HCT116 (cell line): ENCODE results near the gene PSMA3. TPM values are rescaled to one million over a fixed set of nuclear protein-coding genes. Genes with fewer than 3 reads are reported as not detected.

Source experiments
- ATAC-seq: fragments of 200-7000 bp; cut with Tn5 transposase; 2 replicates; pipeline ENCODE4 v1.9.1; 2020; ENCODE audit warnings: mild to moderate bottlenecking, moderate library complexity
- BruUV-seq: library from RNA; stranded (reverse); fragments of 400-500 nt; replicated peaks from 2 replicates; lab custom pipeline; 2021; lab: Mats Ljungman, UMichigan
- CTCF ChIA-PET: fragments of 300-600 bp; sonication (Branson Sonifier 250); formaldehyde crosslinking; loops from one replicate; lab custom pipeline; 2021; ENCODE audit warnings: antibody characterized with exemption; lab: Charles Lee
- POLR2A ChIA-PET: fragments of 300-600, 350-600 bp; sonication (Branson Sonifier 250); formaldehyde crosslinking; loops from one replicate; lab custom pipeline; 2021; ENCODE audit warnings: antibody characterized with exemption; lab: Charles Lee
- RAD21 ChIA-PET, 2 experiments: fragments of 300-600 bp; sonication (Branson Sonifier 250); formaldehyde crosslinking; loops; one replicate each; lab custom pipeline; 2023; ENCODE audit warnings: low total read pairs in 2 of 2; ENCODE audit not compliant: uncharacterized antibody in 2 of 2, unreplicated experiment in 2 of 2, low non-redundant PET in 1 of 2; lab: Charles Lee
- DNase-seq: peaks from one replicate; pipeline ENCODE4 v3.0.0-alpha.2; 2010; ENCODE audit warnings: low read depth, low spot score
- H2AFZ ChIP-seq: fragments of 200-600 bp; shearing (Covaris generic), sonication (generic); 2 replicates; pipeline ENCODE4 v1.6.1; 2017; ENCODE audit warnings: low read depth, mixed run types, mixed read lengths, antibody characterized with exemption, low read length; ENCODE audit not compliant: poor library complexity, severe bottlenecking
- H3K27ac ChIP-seq: 2 replicates; pipeline ENCODE4 v1.5.1; 2012; ENCODE audit warnings: low read depth, low read length
- H3K27me3 ChIP-seq: fragments of 200-600 bp; sonication (generic); 2 replicates; pipeline ENCODE4 v1.6.1; 2016; ENCODE audit warnings: mixed run types, low read length, mixed read lengths; ENCODE audit not compliant: insufficient read depth
- H3K36me3 ChIP-seq, 2 experiments: fragments of 200-500 bp in 1 of 2; fragments of 200-600 bp in 1 of 2; sonication (Bioruptor generic) in 1 of 2; sonication (generic) in 1 of 2; 2 replicates each; pipeline versions ENCODE4 v1.5.1 to v1.6.1; 2014 to 2016; ENCODE audit warnings: low read length in 2 of 2, inconsistent platforms in 1 of 2, mixed read lengths in 1 of 2, mixed run types in 1 of 2; ENCODE audit not compliant: insufficient read depth in 2 of 2, control insufficient read depth in 1 of 2
- H3K4me1 ChIP-seq, 2 experiments: fragments of 200-600 bp in 1 of 2; sonication (generic) in 1 of 2; 2 replicates each; pipeline versions ENCODE4 v1.5.1 to v1.6.1; 2012 to 2017; ENCODE audit warnings: low read length in 2 of 2, inconsistent platforms in 1 of 2, mild to moderate bottlenecking in 1 of 2, mixed read lengths in 1 of 2, mixed run types in 1 of 2, moderate library complexity in 1 of 2; ENCODE audit not compliant: insufficient read depth in 2 of 2, control insufficient read depth in 1 of 2
- H3K4me2 ChIP-seq: fragments of 200-600 bp; sonication (generic); 2 replicates; pipeline ENCODE4 v1.6.1; 2017; ENCODE audit warnings: mixed run types, low read length, mixed read lengths
- H3K4me3 ChIP-seq, 2 experiments: fragments of 200-600 bp in 1 of 2; sonication (generic) in 1 of 2; replicated peaks in 1 of 2; 2 replicates each; pipeline ENCODE4 v1.5.1; 2011 to 2016; ENCODE audit warnings: low read length in 2 of 2, control low read depth in 1 of 2, low read depth in 1 of 2, mild to moderate bottlenecking in 1 of 2, mixed read lengths in 1 of 2, mixed run types in 1 of 2
- H3K79me2 ChIP-seq: fragments of 200-600 bp; sonication (generic); 2 replicates; pipeline ENCODE4 v1.6.1; 2017; ENCODE audit warnings: mild to moderate bottlenecking, mixed run types, low read length, moderate library complexity, mixed read lengths; ENCODE audit not compliant: insufficient read depth
- H3K9ac ChIP-seq: fragments of 200-600 bp; sonication (generic); 2 replicates; pipeline ENCODE4 v1.6.1; 2016; ENCODE audit warnings: low read length, mixed read lengths
- H3K9me2 ChIP-seq: fragments of 200-600 bp; sonication (generic), shearing (Covaris generic); 2 replicates; pipeline ENCODE4 v1.6.1; 2017; ENCODE audit warnings: mixed run types, mild to moderate bottlenecking, moderate library complexity; ENCODE audit not compliant: insufficient read depth
- H3K9me3 ChIP-seq, 2 experiments: fragments of 200-500 bp in 1 of 2; fragments of 200-600 bp in 1 of 2; sonication (Bioruptor generic) in 1 of 2; sonication (generic) in 1 of 2; 2 replicates each; pipeline ENCODE4 v1.6.1; 2014 to 2017; ENCODE audit warnings: low read length in 2 of 2, mixed read lengths in 2 of 2, inconsistent platforms in 1 of 2, low read depth in 1 of 2, mild to moderate bottlenecking in 1 of 2, mixed run types in 1 of 2, moderate library complexity in 1 of 2; ENCODE audit not compliant: control insufficient read depth in 1 of 2, insufficient read depth in 1 of 2
- H4K20me1 ChIP-seq: fragments of 200-600 bp; sonication (generic), shearing (Covaris generic); 2 replicates; pipeline ENCODE4 v1.6.1; 2017; ENCODE audit warnings: mixed run types, mild to moderate bottlenecking, moderate library complexity; ENCODE audit not compliant: insufficient read depth
- CBX3 ChIP-seq: IDR thresholded peaks from 2 replicates; pipeline ENCODE4 v1.6.1; 2012; ENCODE audit warnings: low read depth
- EGR1 ChIP-seq: IDR thresholded peaks from 2 replicates; pipeline ENCODE4 v1.6.1; 2012; ENCODE audit warnings: low read depth
- ELF1 ChIP-seq: IDR thresholded peaks from 2 replicates; pipeline ENCODE4 v1.6.1; 2012; ENCODE audit warnings: low read depth, borderline replicate concordance
- JUND ChIP-seq: IDR thresholded peaks from 2 replicates; pipeline ENCODE4 v1.6.1; 2012
- POLR2A ChIP-seq: IDR thresholded peaks from 2 replicates; pipeline ENCODE4 v1.7.0; 2011; ENCODE audit warnings: borderline replicate concordance; ENCODE audit not compliant: insufficient read depth, insufficient read length; ENCODE audit errors: extremely low read depth
- RAD21 ChIP-seq: IDR thresholded peaks from 2 replicates; pipeline ENCODE4 v1.6.1; 2012; ENCODE audit warnings: low read depth, mild to moderate bottlenecking
- TCF7L2 ChIP-seq: IDR thresholded peaks from 2 replicates; pipeline ENCODE4 v1.7.0; 2011; ENCODE audit warnings: borderline replicate concordance, inconsistent platforms; ENCODE audit not compliant: insufficient read depth, insufficient read length; ENCODE audit errors: extremely low read depth
- ZFX ChIP-seq: fragments of 450-650 bp; IDR thresholded peaks from 2 replicates; pipeline ENCODE4 v1.6.1; 2017
- ZNF274 ChIP-seq: fragments of 200-500 bp; sonication (Bioruptor generic); IDR thresholded peaks from 2 replicates; pipeline ENCODE4 v1.6.1; 2014; ENCODE audit warnings: mild to moderate bottlenecking, low read depth, low read length, inconsistent platforms
- intact Hi-C: fragments of 100-400 bp; cut with micrococcal nuclease; formaldehyde crosslinking; loops from 2 replicates; pipeline ENCODE4 v1.10.0; 2022
- total RNA-seq: library from RNA; stranded (reverse); gene quantifications from one replicate; pipeline ENCODE4 v1.2.1, GENCODE V29; 2021; ENCODE audit not compliant: unreplicated experiment
- TF ChIP-seq, protein P1 (sequence below): IDR thresholded peaks from 2 replicates; pipeline ENCODE4 v1.6.1; 2011; ENCODE audit warnings: mild to moderate bottlenecking, low read length, moderate library complexity; ENCODE audit not compliant: insufficient replicate concordance; ENCODE audit errors: extremely low read depth
- TF ChIP-seq, protein P2 (sequence below), 3 experiments: fragments of 200-600 bp in 1 of 3; sonication (generic) in 1 of 3; IDR thresholded peaks in 2 of 3; conservative IDR thresholded peaks in 1 of 3; 2 replicates each; pipeline ENCODE4 v1.5.1; 2012 to 2017; ENCODE audit warnings: low read depth in 2 of 3, low read length in 2 of 3, antibody characterized with exemption in 1 of 3, borderline replicate concordance in 1 of 3, control low read depth in 1 of 3, mild to moderate bottlenecking in 1 of 3, mixed read lengths in 1 of 3, mixed run types in 1 of 3, moderate library complexity in 1 of 3; ENCODE audit not compliant: insufficient read depth in 1 of 3

The PSMA3 gene
- total RNA-seq, 1 experiment from 2014 or later = 267 TPM

DNA sequence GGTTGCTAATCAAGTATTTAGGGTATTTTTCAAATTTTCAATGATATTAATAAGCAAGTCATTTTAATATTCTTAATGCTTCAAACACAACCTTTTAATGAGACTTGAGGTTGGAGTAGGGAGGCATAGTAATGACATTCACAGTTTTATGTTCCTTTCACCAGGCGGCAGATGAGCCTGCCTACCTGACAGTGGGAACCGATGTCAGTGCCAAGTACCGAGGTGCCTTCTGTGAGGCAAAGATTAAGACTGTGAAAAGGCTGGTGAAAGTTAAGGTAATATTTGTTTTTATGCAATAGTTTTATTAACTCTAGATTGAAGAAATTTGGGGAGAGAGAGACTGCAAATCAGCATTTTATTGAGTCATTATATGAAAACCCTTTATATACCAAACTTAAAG is 56.8 kb downstream of the PSMA3 start (continued):
- TF ChIP-seq, protein P1, sequence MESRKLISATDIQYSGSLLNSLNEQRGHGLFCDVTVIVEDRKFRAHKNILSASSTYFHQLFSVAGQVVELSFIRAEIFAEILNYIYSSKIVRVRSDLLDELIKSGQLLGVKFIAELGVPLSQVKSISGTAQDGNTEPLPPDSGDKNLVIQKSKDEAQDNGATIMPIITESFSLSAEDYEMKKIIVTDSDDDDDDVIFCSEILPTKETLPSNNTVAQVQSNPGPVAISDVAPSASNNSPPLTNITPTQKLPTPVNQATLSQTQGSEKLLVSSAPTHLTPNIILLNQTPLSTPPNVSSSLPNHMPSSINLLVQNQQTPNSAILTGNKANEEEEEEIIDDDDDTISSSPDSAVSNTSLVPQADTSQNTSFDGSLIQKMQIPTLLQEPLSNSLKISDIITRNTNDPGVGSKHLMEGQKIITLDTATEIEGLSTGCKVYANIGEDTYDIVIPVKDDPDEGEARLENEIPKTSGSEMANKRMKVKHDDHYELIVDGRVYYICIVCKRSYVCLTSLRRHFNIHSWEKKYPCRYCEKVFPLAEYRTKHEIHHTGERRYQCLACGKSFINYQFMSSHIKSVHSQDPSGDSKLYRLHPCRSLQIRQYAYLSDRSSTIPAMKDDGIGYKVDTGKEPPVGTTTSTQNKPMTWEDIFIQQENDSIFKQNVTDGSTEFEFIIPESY = no peak
- no peak for TF ChIP-seq ZNF274

DNA sequence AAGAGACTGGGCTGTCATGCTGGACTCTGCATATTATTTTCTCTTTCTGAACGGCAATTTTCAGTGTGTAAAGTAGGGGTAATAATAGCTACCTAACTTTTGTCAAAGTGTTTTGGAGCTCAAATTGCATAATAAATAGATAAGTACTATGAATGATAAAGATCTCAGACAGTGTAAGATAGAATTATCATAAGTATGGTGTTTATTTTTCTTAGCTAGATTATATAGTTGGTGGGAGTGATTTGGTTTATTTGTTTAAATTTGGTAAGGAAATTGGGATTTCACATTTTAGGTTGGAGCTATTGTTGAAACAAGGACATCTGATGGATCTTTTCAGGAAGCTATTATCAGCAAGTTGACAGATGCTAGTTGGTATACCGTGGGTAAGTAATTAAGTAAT is 61.1 kb downstream of the PSMA3 start:
- Histone ChIP-seq H3K27me3 (no peaks in the 10 kb centered on the region), H3K4me3 (no peak overlapping the region), H3K9ac (no peak overlapping the region), H2AFZ (no peak overlapping the region), H3K9me2 (no peaks in the 10 kb centered on the region), H3K4me1 (no peaks in the 10 kb centered on the region), H3K9me3 (no peaks in the 10 kb centered on the region), H3K36me3 (peaks cover 0 to 8% of the 10 kb centered on the region in 2 experiments; a peak in 2 of 4 replicates), H3K4me2 (no peak overlapping the region), H3K27ac (no peak overlapping the region), H3K79me2 (no peaks in the 10 kb centered on the region; the same call in 1 of the 2 replicates), H4K20me1 (no peaks in the 10 kb centered on the region)
- ATAC-seq (no peak), DNase-seq (no peak)
- ChIA-PET POLR2A (no interaction called here), RAD21 (no interaction called here), CTCF (no interaction called here)
- BruUV-seq = no TSS peak
- TF ChIP-seq RAD21 (no peak), ELF1 (no peak), POLR2A (no peak), JUND (no peak), ZFX (no peak), TCF7L2 (no peak), CBX3 (no peak), EGR1 (no peak)
- TF ChIP-seq, protein P2, sequence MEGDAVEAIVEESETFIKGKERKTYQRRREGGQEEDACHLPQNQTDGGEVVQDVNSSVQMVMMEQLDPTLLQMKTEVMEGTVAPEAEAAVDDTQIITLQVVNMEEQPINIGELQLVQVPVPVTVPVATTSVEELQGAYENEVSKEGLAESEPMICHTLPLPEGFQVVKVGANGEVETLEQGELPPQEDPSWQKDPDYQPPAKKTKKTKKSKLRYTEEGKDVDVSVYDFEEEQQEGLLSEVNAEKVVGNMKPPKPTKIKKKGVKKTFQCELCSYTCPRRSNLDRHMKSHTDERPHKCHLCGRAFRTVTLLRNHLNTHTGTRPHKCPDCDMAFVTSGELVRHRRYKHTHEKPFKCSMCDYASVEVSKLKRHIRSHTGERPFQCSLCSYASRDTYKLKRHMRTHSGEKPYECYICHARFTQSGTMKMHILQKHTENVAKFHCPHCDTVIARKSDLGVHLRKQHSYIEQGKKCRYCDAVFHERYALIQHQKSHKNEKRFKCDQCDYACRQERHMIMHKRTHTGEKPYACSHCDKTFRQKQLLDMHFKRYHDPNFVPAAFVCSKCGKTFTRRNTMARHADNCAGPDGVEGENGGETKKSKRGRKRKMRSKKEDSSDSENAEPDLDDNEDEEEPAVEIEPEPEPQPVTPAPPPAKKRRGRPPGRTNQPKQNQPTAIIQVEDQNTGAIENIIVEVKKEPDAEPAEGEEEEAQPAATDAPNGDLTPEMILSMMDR (IDR thresholded peaks at IDR 0.05 in 2 of 3, conservative IDR thresholded peaks at IDR 0.05 in 1 of 3; ENCODE audit: borderline replicate concordance in 1 of 3, insufficient read depth in 1 of 3, low read depth in 2 of 3, low read length in 2 of 3) = no peak
- TF ChIP-seq, protein P1 = no peak
- intact Hi-C loops = no loop called here
